ENCODE data around the gene ZNF672. TPM values are rescaled to one million over a fixed set of nuclear protein-coding genes. Genes with fewer than 3 reads are reported as not detected.

The ZNF672 gene
- total and polyA plus RNA-seq, 5 experiments from 2014 or later, result 17.9 to 37.2 (median 25.6) TPM

DNA sequence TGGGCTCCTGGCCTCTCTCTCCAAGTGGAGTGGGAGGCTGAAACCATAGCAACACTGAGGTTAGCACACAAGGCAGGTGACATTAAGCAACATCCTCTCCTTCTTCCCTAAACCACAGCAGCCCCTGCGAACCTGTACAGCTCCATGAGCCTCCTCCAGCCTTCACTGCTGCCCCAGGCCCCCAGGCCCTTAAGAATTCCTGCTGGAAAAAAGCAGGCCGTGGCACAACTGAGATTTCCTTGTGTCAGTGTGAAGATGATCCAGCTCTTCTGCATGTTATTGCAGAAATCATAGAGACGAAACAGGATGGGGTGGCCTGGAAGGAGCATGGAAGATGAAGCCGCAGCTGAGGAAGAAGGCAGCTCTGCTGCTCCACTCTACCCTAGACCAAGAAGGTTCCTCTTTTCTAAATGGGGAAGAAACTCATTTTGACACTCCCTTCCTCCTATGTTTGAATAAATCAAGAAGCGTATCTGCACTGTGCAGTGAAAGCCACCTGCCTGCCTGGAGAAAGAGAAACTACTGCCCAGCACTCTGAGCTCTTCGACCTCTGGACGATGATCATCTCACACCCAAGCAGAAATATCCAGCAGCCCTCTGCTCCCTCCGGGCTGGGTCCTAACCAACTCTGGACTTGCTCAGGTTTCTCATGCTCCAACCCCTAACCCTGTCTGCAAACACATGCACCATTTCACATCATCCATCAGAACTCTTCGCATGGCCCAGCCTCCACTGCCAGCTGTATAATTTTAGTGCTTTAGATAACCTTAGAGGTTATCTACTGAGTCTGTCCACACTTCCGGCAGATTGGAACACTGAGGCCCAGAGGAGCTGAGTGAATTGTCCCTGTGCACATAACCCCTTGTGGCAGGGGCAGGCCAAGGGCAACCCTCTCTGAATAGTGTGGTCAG is 33.0 kb upstream of the ZNF672 start:
- H3K27ac Mint-ChIP-seq, result peak overlapping the region in 6 of 10 donors; percentile 49 to 76 (median 62)
- no peak for ATAC-seq
- DNase-seq, result no peak
- peak overlapping the region in 2 of 10 donors; percentile 19 to 62 for H3K4me3 Mint-ChIP-seq
- peaks cover 5 to 27% (median 17%) of the 10 kb centered on the region in 5 donors for H3K27me3 Mint-ChIP-seq
- peaks cover 14 to 38% (median 18%) of the 10 kb centered on the region in 4 donors for H3K4me1 Mint-ChIP-seq
- no peaks in the 10 kb centered on the region for H3K36me3 Mint-ChIP-seq
- POLR2A ChIA-PET, result no interaction called here
- no peaks in the 10 kb centered on the region for H3K9me3 Mint-ChIP-seq

DNA sequence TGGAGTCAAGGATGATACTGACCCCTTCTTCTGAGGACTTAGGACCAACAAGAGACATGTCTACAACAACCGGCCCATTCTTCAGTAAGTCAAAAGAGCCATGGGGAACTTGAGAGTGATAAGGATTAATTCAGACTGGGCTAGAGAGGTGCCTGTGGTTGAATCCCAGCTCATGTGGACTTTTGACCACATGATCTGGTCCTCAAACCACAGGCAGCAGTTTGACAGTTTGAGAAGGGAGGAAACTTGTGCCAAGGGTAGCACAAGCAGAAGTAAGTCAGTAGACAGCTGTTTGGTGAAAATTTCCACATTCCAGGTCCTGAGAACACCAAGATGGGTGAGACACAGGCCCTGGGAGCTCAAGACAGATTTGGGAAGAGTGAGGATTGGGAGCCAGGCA is 32.1 kb upstream of the ZNF672 start:
- POLR2A ChIA-PET, result no interaction called here
- no peak overlapping the region for H3K4me3 Mint-ChIP-seq

DNA sequence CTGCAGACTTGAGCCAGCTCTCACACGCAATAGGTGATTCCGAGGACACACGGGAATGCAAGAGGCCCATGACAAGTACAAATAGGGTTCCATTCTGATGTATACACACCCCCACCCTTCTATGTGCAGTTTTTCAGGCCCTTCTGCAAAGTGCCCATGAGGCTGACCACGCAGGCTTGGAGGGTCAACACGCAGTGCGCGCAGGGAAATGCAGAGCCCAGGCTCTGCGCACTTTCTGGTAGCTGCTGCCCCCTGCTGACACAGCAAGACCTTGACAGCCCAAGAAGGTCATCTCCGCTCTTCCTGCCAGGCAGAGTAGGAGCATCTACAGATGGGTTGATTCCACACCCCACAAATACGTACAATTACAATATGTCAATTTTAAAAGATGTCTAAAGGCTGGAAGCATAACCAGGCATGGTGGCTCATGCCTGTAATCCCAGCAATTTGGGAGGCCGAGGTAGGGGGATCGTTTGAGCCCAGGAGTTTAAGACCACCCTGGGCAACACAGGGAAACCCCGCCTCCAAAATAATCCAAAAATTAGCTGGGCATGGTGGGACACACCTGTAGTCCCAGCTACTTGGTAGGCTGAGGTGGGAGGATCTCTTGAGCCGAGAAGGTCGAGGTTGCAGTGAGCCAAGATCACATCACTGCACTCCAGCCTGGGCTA is 30.8 kb upstream of the ZNF672 start:
- POLR2A ChIA-PET, result no interaction called here
- Mint-ChIP-seq H3K4me1 (peaks cover 17 to 32% (median 20%) of the 10 kb centered on the region in 4 donors), H3K27ac (peak overlapping the region in 4 of 10 donors; percentile 19 to 74 (median 47)), H3K9me3 (no peaks in the 10 kb centered on the region), H3K27me3 (peaks cover 0 to 11% (median 5%) of the 10 kb centered on the region in 5 donors), H3K4me3 (no peak overlapping the region), H3K36me3 (peaks cover 0 to 7% (median 2%) of the 10 kb centered on the region in 3 donors)
- DNase-seq, result peak; percentile 32 to 72 (median 46)
- ATAC-seq, result peak; percentile 85 to 89

More for the DNA sequence above, 32.1 kb upstream of the ZNF672 start:
- peaks cover 16 to 34% (median 18%) of the 10 kb centered on the region in 4 donors for H3K4me1 Mint-ChIP-seq
- H3K27ac Mint-ChIP-seq, result peak overlapping the region in 1 of 10 donors; percentile 40
- peaks cover 3 to 19% (median 13%) of the 10 kb centered on the region in 5 donors for H3K27me3 Mint-ChIP-seq
- no peak for DNase-seq
- no peak for ATAC-seq
- H3K9me3 Mint-ChIP-seq, result no peaks in the 10 kb centered on the region
- H3K36me3 Mint-ChIP-seq, result no peaks in the 10 kb centered on the region

DNA sequence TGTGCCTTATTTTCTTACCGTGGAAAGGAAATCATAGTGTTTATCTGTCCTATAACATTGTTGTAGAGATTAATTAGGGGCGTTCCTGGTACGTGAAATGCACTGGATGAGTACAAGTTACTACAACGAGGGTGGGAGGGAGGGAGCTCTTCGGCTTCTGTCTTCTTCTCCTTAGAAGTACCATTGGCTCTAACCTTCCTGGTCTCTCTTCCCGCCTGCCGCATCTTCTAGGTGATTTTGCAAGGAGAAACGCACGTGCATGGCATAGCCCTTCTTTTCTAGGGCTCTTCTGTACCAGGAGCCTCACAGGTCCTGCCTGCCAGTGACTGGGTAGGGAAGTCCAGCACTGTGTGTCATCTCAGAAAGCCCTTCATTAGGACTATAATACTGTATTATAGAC is 29.1 kb upstream of the ZNF672 start:
- no peak for DNase-seq
- POLR2A ChIA-PET, result no interaction called here
- Mint-ChIP-seq H3K9me3 (no peaks in the 10 kb centered on the region), H3K27ac (peak overlapping the region in 4 of 10 donors; percentile 2 to 62 (median 14)), H3K27me3 (peaks cover 0 to 3% (median 0%) of the 10 kb centered on the region in 5 donors), H3K4me1 (peaks cover 19 to 32% (median 26%) of the 10 kb centered on the region in 4 donors), H3K36me3 (peaks cover 0 to 24% (median 13%) of the 10 kb centered on the region in 3 donors), H3K4me3 (no peak overlapping the region)
- no peak for ATAC-seq

DNA sequence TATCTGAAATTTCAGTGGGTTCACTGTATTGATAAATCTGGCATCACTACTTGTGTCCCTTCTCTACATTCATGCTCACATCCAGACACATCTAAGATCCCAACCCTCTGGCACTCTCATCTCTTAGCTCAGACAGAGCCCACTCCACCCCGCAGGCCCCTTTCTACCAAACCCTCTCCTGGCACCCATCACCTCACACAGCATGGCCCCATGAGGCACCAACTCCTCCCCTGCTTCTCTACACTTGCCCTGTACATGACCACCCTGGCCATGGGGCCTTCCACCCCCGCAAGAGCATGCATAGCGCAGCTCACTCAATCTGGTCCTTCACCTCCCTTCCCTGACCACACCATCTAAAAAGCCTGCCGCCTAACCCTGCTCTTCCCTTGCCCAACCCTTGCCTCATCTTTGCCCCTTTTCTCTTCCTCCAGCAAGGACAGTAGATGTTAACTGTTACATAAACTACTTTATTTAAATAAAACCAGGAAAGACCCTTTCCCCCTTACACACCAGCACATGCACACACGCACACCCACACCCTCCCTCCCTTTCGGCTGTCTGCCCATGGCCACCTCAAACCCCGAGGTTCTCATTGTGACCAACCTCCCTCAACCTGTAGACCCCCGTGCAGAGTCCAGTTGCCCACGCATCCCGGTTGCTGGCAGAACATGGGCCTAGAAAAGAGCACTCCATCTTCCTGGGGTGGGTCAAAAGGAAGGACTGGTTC is 27.9 kb upstream of the ZNF672 start:
- ATAC-seq, result no peak
- peaks cover 0 to 34% (median 20%) of the 10 kb centered on the region in 3 donors for H3K36me3 Mint-ChIP-seq
- no peak overlapping the region for H3K4me3 Mint-ChIP-seq
- H3K4me1 Mint-ChIP-seq, result peaks cover 11 to 25% (median 19%) of the 10 kb centered on the region in 4 donors
- POLR2A ChIA-PET, result no interaction called here
- H3K9me3 Mint-ChIP-seq, result no peaks in the 10 kb centered on the region
- H3K27ac Mint-ChIP-seq, result peak overlapping the region in 9 of 10 donors; percentile 6 to 86 (median 67)
- H3K27me3 Mint-ChIP-seq, result no peaks in the 10 kb centered on the region
- DNase-seq, result no peak

DNA sequence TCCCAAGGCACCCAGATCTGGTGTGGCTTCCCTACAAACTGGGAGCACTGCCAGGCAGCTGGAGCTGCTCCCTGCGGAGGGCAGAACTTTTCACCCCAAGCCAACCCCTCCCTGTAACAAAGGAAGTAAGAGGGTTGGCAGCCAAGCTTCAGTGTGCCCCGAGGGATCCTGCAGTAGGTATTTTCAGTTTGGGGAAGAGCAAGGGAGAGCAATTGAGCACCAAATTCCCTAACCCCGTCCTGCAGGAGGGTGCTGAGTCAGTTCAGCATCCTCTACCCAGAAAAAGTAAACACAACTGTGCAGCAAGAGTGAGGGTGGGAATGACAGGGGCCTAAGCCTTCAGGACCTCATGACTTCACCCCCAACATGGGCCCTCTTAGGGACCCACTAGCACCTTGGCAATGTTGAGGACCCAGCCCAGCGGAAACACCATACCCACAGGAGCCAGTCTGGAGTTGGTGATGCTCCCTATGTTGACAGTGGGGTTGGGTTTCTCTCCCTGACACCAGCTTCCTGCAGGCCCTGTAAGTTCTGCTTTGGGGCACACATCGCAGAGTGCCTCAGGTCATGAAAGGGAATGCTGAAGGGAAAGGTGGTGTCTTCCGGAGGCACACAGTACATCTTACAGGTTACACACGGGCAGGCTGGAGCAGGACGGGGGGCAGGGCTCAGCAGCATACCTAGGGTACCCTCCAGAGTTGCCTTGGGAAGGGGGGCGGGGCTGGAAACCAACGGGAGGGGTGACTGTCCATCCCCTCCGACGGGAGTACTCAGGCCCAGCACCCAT is 27.1 kb upstream of the ZNF672 start:
- Mint-ChIP-seq H3K27ac (peak overlapping the region in 6 of 10 donors; percentile 19 to 85 (median 50)), H3K9me3 (no peaks in the 10 kb centered on the region), H3K4me3 (no peak overlapping the region), H3K36me3 (peaks cover 0 to 40% (median 26%) of the 10 kb centered on the region in 3 donors), H3K4me1 (peaks cover 16 to 28% (median 19%) of the 10 kb centered on the region in 4 donors), H3K27me3 (no peaks in the 10 kb centered on the region)
- no peak for ATAC-seq
- POLR2A ChIA-PET, result no interaction called here
- DNase-seq, result no peak

DNA sequence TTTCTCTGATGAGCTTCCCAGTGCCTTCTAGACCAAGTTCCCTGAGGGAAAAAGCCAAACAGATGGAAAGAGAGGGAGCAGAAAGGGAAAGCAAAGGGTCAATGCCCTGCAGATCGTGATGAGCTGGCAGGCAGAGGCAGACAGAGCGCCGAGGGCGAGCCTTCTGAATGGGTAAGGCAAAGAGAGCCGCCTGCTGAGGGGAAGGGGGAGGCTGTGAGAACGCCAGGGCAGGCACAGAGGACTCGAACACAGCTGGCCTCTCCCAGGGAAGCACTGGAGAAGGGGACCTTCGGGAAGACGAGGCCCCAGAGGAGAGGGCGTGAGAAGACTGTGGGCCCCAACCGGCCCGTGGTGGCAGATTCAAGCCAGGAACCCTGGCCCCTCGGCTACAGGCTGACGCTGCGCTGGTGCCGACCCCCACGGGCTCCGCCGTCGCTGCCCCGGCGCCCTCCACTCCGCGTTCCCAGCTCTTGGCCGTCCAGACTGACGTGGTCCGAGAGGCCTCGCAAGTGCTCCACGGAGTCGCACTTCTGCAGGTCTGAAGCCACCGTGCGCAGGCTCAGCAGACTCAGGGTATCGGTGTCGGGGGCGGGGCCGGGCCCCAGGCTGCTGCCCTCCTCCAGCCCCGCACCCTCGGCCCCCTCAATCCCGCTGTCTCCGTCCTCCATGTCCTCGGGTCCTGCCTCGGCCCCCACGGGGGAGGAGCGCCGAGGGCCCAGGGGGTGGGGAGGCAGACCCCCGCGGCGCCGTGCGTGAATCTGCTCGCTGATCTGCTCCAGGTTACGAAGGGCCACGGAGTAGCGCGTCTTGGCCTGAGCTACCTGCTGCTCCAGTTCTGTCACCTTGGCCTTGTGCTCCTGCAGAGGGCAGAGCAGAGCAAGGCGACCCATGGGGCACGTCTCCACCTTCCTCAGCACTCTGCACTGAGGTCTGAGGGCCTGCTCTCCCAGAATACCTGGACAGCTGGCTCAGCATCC is 26.2 kb upstream of the ZNF672 start:
- no peaks in the 10 kb centered on the region for H3K27me3 Mint-ChIP-seq
- no peak for ATAC-seq
- POLR2A ChIA-PET, result no interaction called here
- H3K36me3 Mint-ChIP-seq, result peaks cover 0 to 49% (median 27%) of the 10 kb centered on the region in 3 donors
- no peak for DNase-seq
- H3K4me3 Mint-ChIP-seq, result no peak overlapping the region
- H3K27ac Mint-ChIP-seq, result peak overlapping the region in 6 of 10 donors; percentile 15 to 72 (median 34)
- no peaks in the 10 kb centered on the region for H3K9me3 Mint-ChIP-seq
- peaks cover 20 to 35% (median 23%) of the 10 kb centered on the region in 4 donors for H3K4me1 Mint-ChIP-seq

DNA sequence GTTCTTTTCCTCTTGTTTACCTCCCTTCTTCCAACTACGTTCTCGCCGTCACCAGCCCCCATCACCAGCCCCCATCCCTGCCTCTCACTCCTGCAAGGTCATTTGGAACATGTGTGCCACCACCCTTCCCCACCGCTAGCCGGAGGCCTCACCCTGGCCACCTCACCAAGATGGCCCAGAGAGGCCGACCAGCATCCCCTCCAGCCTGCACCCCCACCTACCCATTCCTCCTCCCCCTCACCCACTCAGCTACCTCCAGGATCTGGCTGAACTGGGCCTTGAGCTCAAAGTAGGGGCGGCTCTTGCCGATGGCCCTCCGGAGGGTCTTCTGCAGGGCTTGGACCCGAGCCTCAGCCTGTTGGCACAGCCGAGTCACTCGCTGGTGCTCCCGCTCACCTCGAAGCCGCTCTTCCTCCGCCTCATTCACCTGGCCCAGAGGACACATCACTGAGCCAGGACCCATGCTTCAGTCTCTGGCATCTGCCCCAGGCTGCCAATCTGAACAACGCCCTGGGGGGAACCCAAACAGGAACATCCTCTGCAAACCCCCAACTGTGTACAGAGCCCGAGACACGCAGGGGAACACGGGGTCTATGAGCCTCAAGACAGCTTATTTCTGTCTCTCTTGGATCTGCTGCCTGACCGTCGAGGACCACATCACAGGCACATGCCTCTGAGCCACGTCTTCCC is 25.1 kb upstream of the ZNF672 start:
- ATAC-seq, result no peak
- no peak for DNase-seq
- Mint-ChIP-seq H3K4me3 (no peak overlapping the region), H3K4me1 (peaks cover 24 to 41% (median 30%) of the 10 kb centered on the region in 4 donors), H3K27me3 (no peaks in the 10 kb centered on the region), H3K27ac (peak overlapping the region in 3 of 10 donors; percentile 43 to 67 (median 67)), H3K9me3 (no peaks in the 10 kb centered on the region), H3K36me3 (peaks cover 0 to 49% (median 27%) of the 10 kb centered on the region in 3 donors)
- POLR2A ChIA-PET, result no interaction called here

DNA sequence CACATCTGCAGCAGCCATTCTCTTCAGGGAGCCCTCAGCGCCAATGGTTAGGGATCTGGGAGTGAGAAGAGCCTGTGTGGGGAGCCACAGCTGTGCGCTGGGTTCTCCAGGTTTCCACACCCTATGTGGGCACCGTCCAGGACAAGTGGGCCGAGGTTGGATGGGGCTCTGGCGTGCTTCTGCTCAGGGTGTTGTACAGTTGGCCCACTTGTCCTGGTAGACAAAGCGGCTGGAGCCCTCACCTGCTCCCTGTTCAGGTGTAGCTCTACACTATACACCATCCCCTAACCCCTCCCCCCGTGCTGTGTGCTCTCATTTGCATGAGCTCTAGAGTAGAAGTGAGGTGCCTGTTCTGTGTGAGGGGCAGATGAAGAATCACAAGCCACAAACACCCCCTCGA is 24.5 kb upstream of the ZNF672 start:
- Mint-ChIP-seq H3K27ac (peak overlapping the region in 5 of 10 donors; percentile 1 to 67 (median 44)), H3K9me3 (no peaks in the 10 kb centered on the region), H3K4me3 (no peak overlapping the region), H3K36me3 (peaks cover 0 to 49% (median 27%) of the 10 kb centered on the region in 3 donors), H3K4me1 (peaks cover 31 to 41% (median 37%) of the 10 kb centered on the region in 4 donors), H3K27me3 (no peaks in the 10 kb centered on the region)
- ATAC-seq (no peak), DNase-seq (no peak)
- POLR2A ChIA-PET, result no interaction called here

DNA sequence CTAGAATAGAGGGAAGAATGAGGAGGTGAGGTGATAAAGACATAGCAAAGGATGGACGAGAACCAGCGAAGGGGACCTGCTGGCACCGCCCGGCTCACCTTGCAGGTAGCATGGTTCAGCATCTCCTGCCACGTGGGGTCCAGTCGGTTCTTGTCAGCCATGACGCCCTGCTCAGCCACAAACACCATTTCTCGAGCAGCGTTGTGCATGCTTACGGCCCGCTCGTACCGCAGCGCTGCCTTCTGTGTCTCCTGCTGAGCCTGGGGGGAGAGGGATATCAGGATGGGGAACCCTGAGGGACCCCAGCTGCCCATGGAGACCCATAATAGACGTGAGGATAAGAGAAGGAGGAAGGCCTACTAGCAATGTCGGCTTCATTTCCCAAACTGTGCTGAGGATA is 23.7 kb upstream of the ZNF672 start:
- POLR2A ChIA-PET, result no interaction called here

More for the DNA sequence above, 23.7 kb upstream of the ZNF672 start:
- Mint-ChIP-seq H3K27ac (peak overlapping the region in 5 of 10 donors; percentile 16 to 68 (median 45)), H3K4me3 (no peak overlapping the region), H3K9me3 (no peaks in the 10 kb centered on the region), H3K27me3 (no peaks in the 10 kb centered on the region), H3K4me1 (peaks cover 38 to 47% (median 45%) of the 10 kb centered on the region in 4 donors), H3K36me3 (peaks cover 0 to 57% (median 27%) of the 10 kb centered on the region in 3 donors)
- ATAC-seq, result no peak
- no peak for DNase-seq
